ENCODE measurements around the gene GPANK1. TPM values are rescaled to one million over a fixed set of nuclear protein-coding genes. Genes with fewer than 3 reads are reported as not detected.
A peak's percentile ranks its signal among the peaks of the same experiment; 100 is the strongest.

GPANK1 gene
- total and polyA plus RNA-seq, 9 of the 15 experiments (the other 6 are each of a cell fraction or from before 2014, with no cell fraction given) = 32.2 to 111 (median 46.3) TPM

GRCh38 chr6:31660381-31661261 lies 4.2 kb downstream of the GPANK1 start, which contains the start of gene C6orf47 (continued):
- TF ChIP-seq ZHX1 (conservative IDR thresholded peaks at IDR 0.05; ENCODE audit: low read length) (no peak; the same call in 1 of the 2 replicates), MTF1 (CRISPR knock-in tag; IDR thresholded peaks at IDR 0.05; ENCODE audit: borderline replicate concordance) (no peak), TRIM25 (IDR thresholded peaks at IDR 0.05; ENCODE audit: borderline replicate concordance) (peak; percentile 75; the same call in 1 of the 2 replicates), HDGF (IDR thresholded peaks at IDR 0.05) (peak; percentile 59; the same call in 1 of the 2 replicates), ZNF79 (CRISPR knock-in tag; IDR thresholded peaks at IDR 0.05; ENCODE audit: low read depth) (no peak; the same call in 1 of the 2 replicates), POLR2AphosphoS5 (IDR thresholded peaks at IDR 0.05; ENCODE audit: control insufficient read depth, insufficient read depth, low read depth, low read length) (peak; percentile 92), KLF1 (tag; IDR thresholded peaks at IDR 0.05) (0 out of 2 replicates have a peak, but pooled peaks have one; percentile 56), RNF2 (IDR thresholded peaks at IDR 0.05) (no peak), USF1 (CRISPR knock-in tag; IDR thresholded peaks at IDR 0.05) (no peak), GTF3C2 (IDR thresholded peaks at IDR 0.05; ENCODE audit: borderline replicate concordance, extremely low read depth, insufficient read length) (no peak), PHF21A (IDR thresholded peaks at IDR 0.05; ENCODE audit: borderline replicate concordance, low read depth) (no peak), ZNF431 (CRISPR knock-in tag; IDR thresholded peaks at IDR 0.05) (no peak; the same call in 1 of the 2 replicates), TAF7 (tag; IDR thresholded peaks at IDR 0.05) (peak; percentile 55), PRPF4 (IDR thresholded peaks at IDR 0.05; ENCODE audit: insufficient read depth, low read depth, low read length, poor library complexity, severe bottlenecking) (no peak), ZNF253 (CRISPR knock-in tag; conservative IDR thresholded peaks at IDR 0.05) (peak; percentile 47; the same call in 1 of the 2 replicates), TRIM28 (IDR thresholded peaks at IDR 0.05) (peak; percentile 29), SNRNP70 (optimal IDR thresholded peaks at IDR 0.05; ENCODE audit: low read depth, low read length) (no peak), CBX3 (IDR thresholded peaks at IDR 0.05; ENCODE audit: borderline replicate concordance in 1 of 2, low read length in 2 of 2) (no peak), ZNF274 (IDR thresholded peaks at IDR 0.05; ENCODE audit: borderline replicate concordance, low read depth, low read length) (no peak)
